ENCODE data around the gene PPT2. TPM values are rescaled to one million over a fixed set of nuclear protein-coding genes. Genes with fewer than 3 reads are reported as not detected.

PPT2 gene
- total RNA-seq, 1 experiment from 2014 or later: 46.3 TPM

DNA sequence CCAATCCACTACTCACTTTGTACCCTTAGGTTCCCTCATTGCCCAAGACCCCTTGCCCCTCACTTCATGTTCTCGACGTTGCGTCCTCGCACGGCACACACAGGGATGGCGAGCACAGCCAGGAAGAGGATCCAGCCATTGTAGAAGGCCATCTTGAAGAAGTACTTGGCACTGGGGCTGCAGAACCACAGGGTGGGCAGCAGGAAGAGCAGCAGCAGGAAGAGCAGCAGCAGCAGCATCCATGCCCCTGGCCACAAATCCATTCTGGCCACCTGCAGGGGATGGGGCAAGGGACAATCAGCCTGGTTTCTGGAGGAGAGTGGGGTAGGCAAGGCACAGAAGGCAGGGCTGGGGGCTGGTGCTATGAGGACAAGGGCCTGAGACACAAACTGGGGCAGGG lies 17.3 kb downstream of the PPT2 start:
- Histone ChIP-seq H3K56ac (ENCODE audit: insufficient read length, low read depth, low read length) (no peak overlapping the region), H3K9ac (ENCODE audit: extremely low read depth, insufficient read length, low read length) (no peak overlapping the region), H3K9me3 (ENCODE audit: control insufficient read depth, low read depth, low read length) (no peaks in the 10 kb centered on the region), H4K91ac (ENCODE audit: insufficient read length, low read depth, low read length) (no peak overlapping the region), H3K23me2 (ENCODE audit: insufficient read length, low read depth, low read length, poor library complexity, severe bottlenecking) (peaks cover 7% of the 10 kb centered on the region), H3T11ph (ENCODE audit: low read length) (no peak overlapping the region), H2BK20ac (ENCODE audit: low read depth, low read length, poor library complexity, severe bottlenecking) (no peak overlapping the region), H3K79me2 (ENCODE audit: insufficient read depth, low read length) (peaks cover 15% of the 10 kb centered on the region; the same call in 1 of the 2 replicates), H3K4me1 (ENCODE audit: insufficient read depth, low read length) (peaks cover 7% of the 10 kb centered on the region), H2AFZ (ENCODE audit: low read length) (no peak overlapping the region), H2BK120ac (ENCODE audit: low read depth, low read length, poor library complexity, severe bottlenecking) (no peak overlapping the region), H2BK12ac (ENCODE audit: insufficient read length, low read depth, low read length) (no peak overlapping the region), H3K14ac (ENCODE audit: insufficient read depth, low read length) (no peak overlapping the region), H3K27ac (ENCODE audit: insufficient read length, low read depth, low read length) (no peak overlapping the region), H2BK15ac (ENCODE audit: low read depth, low read length) (no peak overlapping the region), H2AK5ac (ENCODE audit: insufficient read length, low read length) (no peak overlapping the region), H3K18ac (ENCODE audit: insufficient read length, low read depth, low read length) (no peak overlapping the region), H3K4me2 (ENCODE audit: insufficient read depth, insufficient read length, low read length) (no peak overlapping the region), H2BK5ac (ENCODE audit: insufficient read length, low read length) (no peak overlapping the region), H3K79me1 (ENCODE audit: insufficient read depth, low read depth, low read length, poor library complexity, severe bottlenecking) (no peaks in the 10 kb centered on the region), H4K5ac (ENCODE audit: insufficient read length, low read depth, low read length) (no peak overlapping the region), H4K20me1 (ENCODE audit: control insufficient read depth, insufficient read depth, insufficient read length) (peaks cover 2% of the 10 kb centered on the region), H4K8ac (replicated peaks; ENCODE audit: insufficient read length, low read depth, low read length) (no peak overlapping the region), H3K23ac (ENCODE audit: insufficient read length, low read depth, low read length) (no peak overlapping the region), H3K27me3 (ENCODE audit: insufficient read depth, low read length) (no peaks in the 10 kb centered on the region), H3K4ac (ENCODE audit: low read depth, low read length) (no peak overlapping the region)
- peaks cover 36 to 56% (median 45%) of the 10 kb centered on the region in 3 experiments for H3K36me3 Mint-ChIP-seq (ENCODE audit: insufficient read depth in 1 of 3, low read depth in 3 of 3)
- no peak overlapping the region for H3K4me3 Mint-ChIP-seq
- H3K9me3 Mint-ChIP-seq: no peaks in the 10 kb centered on the region
- 0 out of 7 replicates have a peak overlapping the region, but pooled peaks of 1 of the 3 experiments have one; percentile 10 for H3K27ac Mint-ChIP-seq
- WGBS (ENCODE audit: extremely low coverage, insufficient read length, low lambda C conversion rate): no CpG with 5 or more reads among the region's 6 CpGs
- H3K4me1 Mint-ChIP-seq: peaks cover 30 to 31% of the 10 kb centered on the region in 2 experiments
- TF ChIP-seq, protein P1, sequence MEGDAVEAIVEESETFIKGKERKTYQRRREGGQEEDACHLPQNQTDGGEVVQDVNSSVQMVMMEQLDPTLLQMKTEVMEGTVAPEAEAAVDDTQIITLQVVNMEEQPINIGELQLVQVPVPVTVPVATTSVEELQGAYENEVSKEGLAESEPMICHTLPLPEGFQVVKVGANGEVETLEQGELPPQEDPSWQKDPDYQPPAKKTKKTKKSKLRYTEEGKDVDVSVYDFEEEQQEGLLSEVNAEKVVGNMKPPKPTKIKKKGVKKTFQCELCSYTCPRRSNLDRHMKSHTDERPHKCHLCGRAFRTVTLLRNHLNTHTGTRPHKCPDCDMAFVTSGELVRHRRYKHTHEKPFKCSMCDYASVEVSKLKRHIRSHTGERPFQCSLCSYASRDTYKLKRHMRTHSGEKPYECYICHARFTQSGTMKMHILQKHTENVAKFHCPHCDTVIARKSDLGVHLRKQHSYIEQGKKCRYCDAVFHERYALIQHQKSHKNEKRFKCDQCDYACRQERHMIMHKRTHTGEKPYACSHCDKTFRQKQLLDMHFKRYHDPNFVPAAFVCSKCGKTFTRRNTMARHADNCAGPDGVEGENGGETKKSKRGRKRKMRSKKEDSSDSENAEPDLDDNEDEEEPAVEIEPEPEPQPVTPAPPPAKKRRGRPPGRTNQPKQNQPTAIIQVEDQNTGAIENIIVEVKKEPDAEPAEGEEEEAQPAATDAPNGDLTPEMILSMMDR (conservative IDR thresholded peaks at IDR 0.05): no peak
- no peaks in the 10 kb centered on the region; the same call in 1 of the 2 replicates for H3K27me3 Mint-ChIP-seq (ENCODE audit: low read depth)
- DNase-seq: no peak
